ENCODE results near the gene WIZ. TPM values are rescaled to one million over a fixed set of nuclear protein-coding genes. Genes with fewer than 3 reads are reported as not detected.
"Not testable (repeated sequence)": the region's sequence is repeated elsewhere in the genome, so short reads cannot be mapped to it uniquely, and the experiment has no call there.

WIZ gene
- total RNA-seq, 2 donors from 2014 or later: 38.0 to 38.6 TPM

DNA sequence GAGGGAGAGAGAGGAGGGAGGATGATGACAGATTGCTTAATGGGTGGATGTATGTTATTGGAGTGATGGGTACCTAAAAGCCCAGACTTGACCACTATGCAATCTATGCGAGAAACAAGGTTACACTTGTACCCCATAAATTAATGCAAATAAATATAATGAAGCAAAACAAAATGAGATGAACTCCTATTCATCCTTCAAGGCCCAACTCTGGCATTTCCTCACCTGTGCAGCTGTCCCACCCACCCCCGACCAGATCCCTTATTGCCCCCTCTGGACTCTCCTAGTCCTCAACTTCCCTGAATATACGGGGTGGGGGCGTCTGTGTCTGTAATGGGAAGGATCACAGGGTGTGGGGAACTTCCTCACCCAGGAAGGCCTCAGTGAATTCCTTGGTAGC lies 25.4 kb upstream of the WIZ start:
- H3K9ac ChIP-seq (ENCODE audit: extremely low read depth, low read length, poor library complexity, severe bottlenecking): no peak overlapping the region
- no peak overlapping the region for H3K4me3 Mint-ChIP-seq
- no peak overlapping the region for H3K27ac Mint-ChIP-seq
- H3K9me3 ChIP-seq (ENCODE audit: control insufficient read depth, low read length): peaks cover 12% of the 10 kb centered on the region
- H3K4me1 ChIP-seq (ENCODE audit: control insufficient read depth, insufficient read depth, low read length): no peaks in the 10 kb centered on the region
- H3K27me3 Mint-ChIP-seq (ENCODE audit: insufficient read depth): peaks cover 23% of the 10 kb centered on the region
- no peaks in the 10 kb centered on the region for H3K36me3 ChIP-seq (ENCODE audit: control insufficient read depth, insufficient read depth, low read length)
- no peaks in the 10 kb centered on the region for H3K4me1 Mint-ChIP-seq
- H3K36me3 Mint-ChIP-seq (ENCODE audit: low read depth): no peaks in the 10 kb centered on the region
- peaks cover 60% of the 10 kb centered on the region for H3K9me3 Mint-ChIP-seq
- no peak for DNase-seq
- H3K4me3 ChIP-seq (ENCODE audit: low read length): no peak overlapping the region
- H3K27me3 ChIP-seq (ENCODE audit: control insufficient read depth, insufficient read depth, low read length, poor library complexity, severe bottlenecking): no peaks in the 10 kb centered on the region
- 38 to 76% methylated on average over 3 to 4 of the region's 4 CpGs for WGBS, 2 experiments (ENCODE audit: insufficient coverage in 1 of 2, insufficient read length in 1 of 2)
- H3K27ac ChIP-seq (ENCODE audit: low read depth, low read length): no peak overlapping the region
- TF ChIP-seq, protein P1, sequence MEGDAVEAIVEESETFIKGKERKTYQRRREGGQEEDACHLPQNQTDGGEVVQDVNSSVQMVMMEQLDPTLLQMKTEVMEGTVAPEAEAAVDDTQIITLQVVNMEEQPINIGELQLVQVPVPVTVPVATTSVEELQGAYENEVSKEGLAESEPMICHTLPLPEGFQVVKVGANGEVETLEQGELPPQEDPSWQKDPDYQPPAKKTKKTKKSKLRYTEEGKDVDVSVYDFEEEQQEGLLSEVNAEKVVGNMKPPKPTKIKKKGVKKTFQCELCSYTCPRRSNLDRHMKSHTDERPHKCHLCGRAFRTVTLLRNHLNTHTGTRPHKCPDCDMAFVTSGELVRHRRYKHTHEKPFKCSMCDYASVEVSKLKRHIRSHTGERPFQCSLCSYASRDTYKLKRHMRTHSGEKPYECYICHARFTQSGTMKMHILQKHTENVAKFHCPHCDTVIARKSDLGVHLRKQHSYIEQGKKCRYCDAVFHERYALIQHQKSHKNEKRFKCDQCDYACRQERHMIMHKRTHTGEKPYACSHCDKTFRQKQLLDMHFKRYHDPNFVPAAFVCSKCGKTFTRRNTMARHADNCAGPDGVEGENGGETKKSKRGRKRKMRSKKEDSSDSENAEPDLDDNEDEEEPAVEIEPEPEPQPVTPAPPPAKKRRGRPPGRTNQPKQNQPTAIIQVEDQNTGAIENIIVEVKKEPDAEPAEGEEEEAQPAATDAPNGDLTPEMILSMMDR (conservative IDR thresholded peaks at IDR 0.05): no peak

DNA sequence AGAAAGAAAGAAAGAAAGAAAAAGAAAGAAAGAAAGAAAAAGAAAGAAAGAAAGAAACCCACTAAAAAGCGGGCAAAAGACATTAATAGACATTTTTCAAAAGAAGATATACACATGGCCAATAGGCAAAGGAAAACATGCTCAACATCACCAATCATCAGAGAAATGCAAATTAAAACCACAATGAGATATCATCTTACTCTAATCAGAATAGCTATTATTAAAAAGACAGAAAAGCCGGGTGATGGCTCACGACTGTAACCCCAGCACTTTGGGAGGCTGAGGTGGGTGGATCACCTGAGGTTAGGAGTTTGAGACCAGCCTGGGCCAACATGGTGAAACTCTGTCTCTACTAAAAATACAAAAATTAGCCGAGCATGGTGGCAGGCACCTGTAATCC lies 24.1 kb upstream of the WIZ start:
- not testable (repeated sequence) for H3K9ac ChIP-seq (ENCODE audit: extremely low read depth, low read length, poor library complexity, severe bottlenecking); H3K4me1 Mint-ChIP-seq; H3K4me3 Mint-ChIP-seq; H3K27ac ChIP-seq (ENCODE audit: low read depth, low read length); DNase-seq; H3K36me3 Mint-ChIP-seq (ENCODE audit: low read depth); H3K4me1 ChIP-seq (ENCODE audit: control insufficient read depth, insufficient read depth, low read length); H3K36me3 ChIP-seq (ENCODE audit: control insufficient read depth, insufficient read depth, low read length); H3K4me3 ChIP-seq (ENCODE audit: low read length); H3K27ac Mint-ChIP-seq
- H3K27me3 ChIP-seq (ENCODE audit: control insufficient read depth, insufficient read depth, low read length, poor library complexity, severe bottlenecking): peaks cover 13% of the 10 kb centered on the region
- Mint-ChIP-seq H3K9me3 (peaks cover 54% of the 10 kb centered on the region), H3K27me3 (ENCODE audit: insufficient read depth) (peaks cover 37% of the 10 kb centered on the region)
- 73 to 84% methylated on average over 2 to 4 of the region's 4 CpGs for WGBS, 2 experiments (ENCODE audit: insufficient coverage in 1 of 2, insufficient read length in 1 of 2)
- peaks cover 12% of the 10 kb centered on the region for H3K9me3 ChIP-seq (ENCODE audit: control insufficient read depth, low read length)

DNA sequence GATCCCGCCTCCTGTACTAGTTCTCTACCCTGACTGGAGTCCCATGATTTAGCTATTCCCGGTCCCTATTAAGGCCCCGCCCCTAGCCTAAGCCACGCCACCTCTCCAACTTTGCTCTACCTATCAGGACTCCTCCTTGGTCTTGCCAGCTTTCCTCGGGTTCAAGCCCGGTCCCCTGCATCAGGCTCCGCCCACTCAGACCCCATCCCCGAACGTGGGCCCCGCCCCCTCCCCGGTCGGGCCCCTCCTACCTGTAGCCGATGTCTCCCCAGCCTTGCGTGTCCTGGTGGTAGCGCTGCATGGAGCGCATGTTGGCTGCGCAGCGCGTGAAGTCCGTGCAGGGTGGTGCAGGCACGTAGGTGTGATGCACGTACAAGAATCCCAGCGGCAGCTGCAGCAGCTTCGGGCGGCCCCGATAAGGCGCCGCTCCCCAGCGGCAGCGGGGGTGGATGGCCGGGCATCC lies 21.9 kb upstream of the WIZ start:
- H3K9me3 Mint-ChIP-seq: peaks cover 42% of the 10 kb centered on the region
- no peak overlapping the region for H3K27ac Mint-ChIP-seq
- no peak overlapping the region for H3K9ac ChIP-seq (ENCODE audit: extremely low read depth, low read length, poor library complexity, severe bottlenecking)
- WGBS, 2 experiments (ENCODE audit: insufficient coverage in 1 of 2, insufficient read length in 1 of 2): 90% methylated on average over 22 to 31 of the region's 31 CpGs
- no peak overlapping the region for H3K4me3 ChIP-seq (ENCODE audit: low read length)
- H3K27me3 ChIP-seq (ENCODE audit: control insufficient read depth, insufficient read depth, low read length, poor library complexity, severe bottlenecking): peaks cover 28% of the 10 kb centered on the region
- H3K27ac ChIP-seq (ENCODE audit: low read depth, low read length): no peak overlapping the region
- no peaks in the 10 kb centered on the region for H3K4me1 Mint-ChIP-seq
- no peaks in the 10 kb centered on the region for H3K36me3 ChIP-seq (ENCODE audit: control insufficient read depth, insufficient read depth, low read length)
- peak; percentile 82 for DNase-seq
- no peaks in the 10 kb centered on the region for H3K36me3 Mint-ChIP-seq (ENCODE audit: low read depth)
- peaks cover 55% of the 10 kb centered on the region for H3K27me3 Mint-ChIP-seq (ENCODE audit: insufficient read depth)
- H3K4me1 ChIP-seq (ENCODE audit: control insufficient read depth, insufficient read depth, low read length): no peaks in the 10 kb centered on the region
- H3K4me3 Mint-ChIP-seq: no peak overlapping the region
- peaks cover 8% of the 10 kb centered on the region for H3K9me3 ChIP-seq (ENCODE audit: control insufficient read depth, low read length)
- TF ChIP-seq, protein P1 (conservative IDR thresholded peaks at IDR 0.05): no peak

All from endodermal cell (in vitro differentiated cells).